Peyer's patch (tissue), 4 donors: ENCODE measurements around the gene CTBS.

ENCODE experiments used
- CTCF ChIP-seq, 6 experiments: fragments of 450-650 bp in 4 of 6; fragments of 200-600 bp in 2 of 6; sonication (generic) in 1 of 6; IDR thresholded peaks; one replicate each; pipeline ENCODE4 v1.5.1; 2017 to 2019; ENCODE audit warnings: antibody characterized with exemption in 6 of 6, mild to moderate bottlenecking in 3 of 6, moderate library complexity in 1 of 6
- POLR2A ChIP-seq, 2 donors: fragments of 450-650 bp; IDR thresholded peaks; one replicate each; pipeline ENCODE4 v1.5.1; 2017; ENCODE audit warnings: antibody characterized with exemption in 2 of 2, mild to moderate bottlenecking in 2 of 2, moderate library complexity in 2 of 2

- TF ChIP-seq CTCF (IDR thresholded peaks at IDR 0.05) (peak in 4 of 6 experiments; percentile 19 to 34 (median 26)), POLR2A (IDR thresholded peaks at IDR 0.05) (no peak)
Observed at GRCh38 chr1:84541679-84542078, 32.6 kb downstream of the CTBS start.
